EL (cell line): ENCODE results near the gene HTRA3.

Experiments
- DNase-seq: peaks from one replicate; pipeline ENCODE4 v3.0.0-alpha.2; 2016

Gene HTRA3

GRCh38 chr4:8282742-8283141, 13.2 kb downstream of the HTRA3 start:
- DNase-seq, result no peak

- no peak for DNase-seq
Observed at GRCh38 chr4:8283161-8283560, 13.6 kb downstream of the HTRA3 start.

DNA sequence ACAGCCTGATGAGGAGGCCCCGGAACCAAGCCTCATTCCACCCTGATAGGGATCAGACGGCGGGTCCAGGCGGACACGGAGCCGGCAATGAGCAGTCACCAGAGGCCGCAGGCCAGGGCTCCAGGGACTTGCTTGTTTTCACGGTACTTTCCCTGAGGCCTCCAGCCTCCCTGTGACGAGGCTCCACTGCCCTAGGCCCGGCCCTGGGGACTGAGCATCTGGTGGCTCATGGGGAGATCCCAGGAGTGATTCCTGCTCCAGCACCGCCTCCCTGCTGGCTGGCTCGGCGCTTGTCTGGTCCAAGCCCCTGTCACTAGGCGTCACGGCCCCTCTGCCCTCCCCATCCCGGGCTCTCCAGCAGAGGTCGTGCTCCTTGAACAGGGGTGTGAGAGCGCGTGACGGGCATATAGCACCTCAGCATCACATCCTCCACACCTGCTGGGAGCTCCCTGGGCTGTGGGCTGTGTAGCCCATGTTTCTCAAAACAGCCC, 14.1 kb downstream of the HTRA3 start:
- no peak for DNase-seq

DNA sequence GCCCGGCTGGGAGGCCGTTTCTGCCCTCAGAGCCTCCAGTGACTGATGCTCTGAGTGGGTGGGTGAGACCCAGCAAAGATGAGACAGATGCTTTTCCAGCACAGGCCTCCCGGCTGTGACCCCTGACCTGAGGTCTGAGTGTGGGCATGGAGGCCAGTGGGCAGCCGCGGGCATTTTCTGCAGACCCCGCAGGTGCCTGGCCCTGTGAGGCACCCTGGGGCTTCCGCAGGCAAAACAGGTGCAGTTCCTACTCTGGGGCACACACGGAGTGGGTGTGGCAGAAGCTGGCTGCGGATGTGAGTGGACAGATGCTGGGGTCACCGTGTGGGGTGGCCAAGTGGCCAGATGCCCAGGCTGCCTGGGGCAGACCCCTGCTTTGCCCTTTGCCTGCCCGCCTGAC, 14.8 kb downstream of the HTRA3 start:
- no peak for DNase-seq

GRCh38 chr4:8285143-8285975, 15.8 kb downstream of the HTRA3 start:
- no peak for DNase-seq

DNA sequence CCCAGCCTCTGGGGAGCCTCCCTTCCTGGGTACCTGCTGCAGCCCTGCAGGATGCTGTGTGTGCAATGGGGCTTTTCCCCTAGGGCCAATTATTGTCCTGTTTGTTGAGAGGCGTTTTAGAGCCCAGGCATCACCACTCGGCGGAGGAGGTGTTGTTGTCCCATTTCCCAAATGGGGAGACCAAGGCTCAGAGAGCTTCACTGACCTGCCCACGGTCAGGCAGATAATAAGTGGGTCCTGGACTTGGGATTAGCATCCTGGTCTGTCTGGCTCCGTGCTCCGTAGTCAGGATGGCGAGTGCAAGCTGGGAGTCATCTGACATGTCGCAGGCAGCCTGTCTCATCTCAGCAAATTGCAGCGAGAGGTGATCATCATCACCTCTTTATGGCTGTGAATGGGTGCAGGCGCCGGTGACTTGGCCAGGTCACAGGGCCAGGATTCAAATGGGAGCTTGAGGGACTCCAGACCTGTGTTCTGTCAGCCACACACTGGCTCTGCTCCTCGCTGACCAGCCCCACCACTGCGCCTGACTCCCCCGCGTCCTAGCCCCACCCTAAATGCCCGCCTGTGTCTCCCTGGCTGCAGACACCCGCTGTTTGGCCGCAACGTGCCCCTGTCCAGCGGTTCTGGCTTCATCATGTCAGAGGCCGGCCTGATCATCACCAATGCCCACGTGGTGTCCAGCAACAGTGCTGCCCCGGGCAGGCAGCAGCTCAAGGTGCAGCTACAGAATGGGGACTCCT, 16.6 kb downstream of the HTRA3 start:
- DNase-seq, result no peak

- no peak for DNase-seq
Observed at GRCh38 chr4:8286719-8287342, 17.3 kb downstream of the HTRA3 start.

DNA sequence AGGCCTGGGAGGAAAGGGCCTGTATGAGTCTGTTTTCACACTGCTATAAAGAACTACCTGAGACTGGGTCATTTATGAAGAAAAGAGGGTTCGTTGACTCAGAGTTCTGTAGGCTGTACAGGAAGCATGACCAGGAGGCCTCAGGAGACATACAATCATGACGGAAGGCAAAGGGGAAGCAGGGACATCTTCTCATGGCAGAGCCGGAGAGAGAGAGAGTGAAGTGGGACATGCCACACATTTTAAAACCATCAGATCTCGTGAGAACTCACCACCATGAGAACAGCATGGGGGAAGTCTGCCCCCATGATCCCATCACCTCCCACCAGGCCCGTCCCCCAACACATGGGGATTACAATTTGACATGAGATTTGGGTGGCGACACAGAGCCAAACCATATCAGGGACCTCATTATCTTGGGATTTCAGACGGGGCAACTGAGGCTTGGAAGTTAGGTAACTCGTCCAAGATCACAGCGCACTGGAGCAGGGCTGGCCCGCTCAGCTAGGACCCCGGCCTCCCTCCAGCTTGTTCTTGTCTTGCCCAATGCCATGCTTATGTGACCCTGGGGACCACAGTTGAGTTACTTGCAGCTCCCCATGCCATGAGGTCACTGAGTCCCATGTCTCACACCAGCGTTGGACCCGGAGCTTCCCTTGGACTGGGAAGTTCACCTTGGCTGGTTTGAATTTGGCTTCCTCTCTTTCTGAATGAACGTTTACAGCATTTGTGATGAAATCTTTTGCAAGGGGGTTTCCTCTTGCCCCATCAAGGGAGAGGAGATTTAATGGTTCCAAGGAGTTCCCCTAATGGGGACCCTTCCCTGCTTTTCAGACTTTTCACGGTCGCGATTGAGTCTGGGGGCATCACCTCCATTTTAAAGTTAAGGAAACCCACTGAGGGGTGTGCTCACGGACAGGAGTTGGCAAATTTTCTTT, 18.1 kb downstream of the HTRA3 start:
- DNase-seq, result no peak

DNA sequence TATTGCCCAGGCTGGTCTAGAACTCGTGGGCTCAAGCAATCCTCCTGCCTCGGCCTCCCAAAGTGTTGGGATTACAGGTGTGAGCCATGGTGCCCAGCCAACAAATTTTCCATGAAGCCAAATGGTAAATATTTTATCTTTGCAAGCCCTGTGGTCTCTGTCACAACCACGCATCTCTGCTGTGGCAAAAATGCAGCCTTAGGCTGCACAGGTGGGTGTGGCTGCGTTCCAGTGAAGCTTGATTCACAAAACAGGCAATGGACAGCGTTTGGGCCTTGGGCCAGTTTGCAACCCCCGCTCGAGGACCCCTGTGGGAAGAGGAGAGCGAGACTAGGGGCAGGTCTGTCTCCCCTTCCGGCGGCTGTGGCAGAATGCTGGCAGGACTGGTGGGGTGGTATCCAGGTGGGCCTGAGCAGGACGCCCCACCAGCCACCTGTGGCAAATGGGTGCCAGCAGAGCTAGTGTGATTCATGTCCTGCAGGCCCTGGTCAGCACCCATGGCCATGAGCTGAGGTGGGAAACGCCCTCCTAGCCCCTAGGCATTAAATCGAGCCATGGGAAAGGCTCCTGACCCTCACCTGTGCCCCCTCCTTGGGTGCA, 19.7 kb downstream of the HTRA3 start:
- no peak for DNase-seq

GRCh38 chr4:8289956-8290700, 20.6 kb downstream of the HTRA3 start:
- no peak for DNase-seq

DNA sequence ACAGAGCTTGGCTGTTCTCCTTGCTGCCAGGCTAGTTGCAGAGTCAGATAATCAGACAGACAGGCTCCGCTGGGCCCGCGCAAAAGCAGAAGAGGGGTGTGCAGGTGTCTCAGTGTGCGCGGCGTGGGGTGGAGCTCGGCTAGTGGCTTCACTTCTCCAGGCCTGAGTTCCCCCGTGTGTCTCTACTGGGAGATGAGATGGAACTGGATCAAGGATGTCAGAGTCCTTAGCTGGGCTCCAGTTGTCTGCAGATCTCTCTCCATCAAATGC, 21.1 kb downstream of the HTRA3 start:
- no peak for DNase-seq

DNA sequence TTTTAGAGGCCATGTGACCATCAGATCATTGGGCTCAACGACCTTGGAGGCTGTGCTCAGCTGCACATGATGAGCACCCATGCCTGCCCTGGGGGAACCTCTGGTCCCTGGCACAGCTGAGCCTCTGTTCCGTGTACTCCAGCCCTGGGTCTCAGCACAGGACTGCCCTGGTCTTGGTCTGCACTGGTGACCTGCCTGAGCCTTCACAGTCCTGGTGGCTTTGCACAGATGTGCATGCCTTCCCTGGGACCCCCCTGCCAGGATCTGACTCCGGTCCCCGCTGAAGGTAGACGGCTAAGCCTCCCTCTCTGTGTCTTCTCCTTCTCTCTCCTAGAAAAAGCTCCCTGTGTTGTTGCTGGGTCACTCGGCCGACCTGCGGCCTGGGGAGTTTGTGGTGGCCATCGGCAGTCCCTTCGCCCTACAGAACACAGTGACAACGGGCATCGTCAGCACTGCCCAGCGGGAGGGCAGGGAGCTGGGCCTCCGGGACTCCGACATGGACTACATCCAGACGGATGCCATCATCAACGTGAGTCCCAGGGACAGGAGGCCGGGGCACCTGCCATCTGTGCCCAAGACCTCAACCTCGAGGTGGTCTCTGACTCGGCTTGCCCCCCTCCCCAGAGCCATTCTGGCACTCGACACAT, 21.6 kb downstream of the HTRA3 start:
- DNase-seq, result no peak

DNA sequence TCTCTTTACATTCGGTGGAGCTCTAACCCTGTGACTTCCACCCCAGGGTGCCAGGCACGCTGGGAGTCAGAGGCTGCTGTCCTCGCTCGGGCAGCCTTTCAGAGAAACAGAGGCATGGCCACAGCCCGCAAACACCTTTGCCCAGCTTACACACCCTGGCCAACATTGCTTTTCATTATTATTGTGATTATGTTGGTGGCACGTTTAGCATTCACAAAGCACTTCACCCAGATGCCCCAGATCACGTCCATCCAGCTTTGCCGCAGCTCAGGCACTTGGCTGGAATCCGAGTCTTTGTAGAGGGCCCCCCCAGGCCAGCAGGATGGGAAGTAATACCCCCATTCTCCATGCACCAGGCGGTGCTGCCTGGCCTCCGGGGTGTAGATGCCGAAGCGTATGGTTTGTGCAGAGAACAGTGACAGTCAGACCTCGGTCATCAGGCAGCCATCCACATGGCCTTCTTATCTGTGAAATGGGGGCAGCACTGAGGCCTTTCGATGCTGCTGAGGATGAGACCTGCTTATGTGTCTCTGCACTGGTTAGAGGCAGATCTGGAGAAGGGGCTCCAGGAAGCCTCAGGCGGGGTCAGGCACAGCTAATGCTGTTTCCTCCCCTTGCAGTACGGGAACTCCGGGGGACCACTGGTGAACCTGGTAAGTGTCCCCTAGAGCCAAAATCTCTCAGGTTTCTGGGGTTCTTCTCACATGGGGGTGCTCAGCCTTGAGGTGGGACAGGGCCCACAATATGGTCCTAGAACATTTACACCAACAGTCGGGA, 22.3 kb downstream of the HTRA3 start:
- DNase-seq, result no peak

DNA sequence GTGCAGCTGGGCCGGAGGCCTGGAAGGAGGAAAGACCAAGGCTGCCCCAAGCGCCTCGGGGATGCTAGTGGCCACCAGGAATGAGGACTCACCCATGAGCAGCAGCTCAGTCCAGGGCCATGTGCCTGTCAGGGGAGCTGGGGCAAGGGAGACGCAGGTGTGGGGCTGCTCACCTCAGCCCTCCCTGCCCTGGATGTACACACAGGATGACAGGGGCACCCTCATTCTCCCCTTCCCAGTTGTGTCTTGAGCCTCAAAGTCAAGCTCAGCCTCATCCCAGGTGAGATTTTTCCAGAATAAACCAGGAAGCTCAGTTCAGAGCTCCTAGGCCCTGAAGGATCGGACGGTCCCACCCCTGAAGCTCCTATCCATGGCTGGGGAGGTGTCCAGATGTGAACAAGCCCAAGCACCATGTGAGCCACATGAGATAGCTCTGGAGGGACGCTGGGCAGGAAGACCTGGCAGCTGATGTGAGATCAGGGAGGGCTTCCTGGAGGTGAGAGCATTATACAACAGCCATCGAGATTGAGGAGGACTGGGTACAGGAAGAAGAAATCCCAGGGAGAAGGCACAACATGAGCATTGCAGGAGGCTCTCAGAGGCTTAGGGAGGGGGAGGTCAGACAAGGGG, 23.0 kb downstream of the HTRA3 start:
- DNase-seq, result no peak

- DNase-seq, result no peak
Observed at GRCh38 chr4:8293131-8293975, 23.8 kb downstream of the HTRA3 start.

- DNase-seq, result no peak
Observed at GRCh38 chr4:8294036-8294435, 24.5 kb downstream of the HTRA3 start.

- no peak for DNase-seq
Observed at GRCh38 chr4:8294775-8295174, 25.2 kb downstream of the HTRA3 start.

- DNase-seq, result no peak
Observed at GRCh38 chr4:8295471-8295870, 25.9 kb downstream of the HTRA3 start.

GRCh38 chr4:8296491-8296890, 26.9 kb downstream of the HTRA3 start:
- no peak for DNase-seq
